HG03066 (cell line): Measurements from ENCODE around the gene HEMK1.
A peak's percentile ranks its signal among the peaks of the same experiment; 100 is the strongest.

ENCODE experiments used
- ATAC-seq: cut with Tn5 transposase; IDR thresholded peaks from one replicate; pipeline ENCODE4 v1.9.1; 2021; ENCODE audit warnings: low read depth; ENCODE audit not compliant: unreplicated experiment

Gene HEMK1

GRCh38 chr3:50568947-50569749 lies at the start of gene HEMK1:
Gene HEMK1, plus strand, starts transcription at chr3:50569522. Its CDS starts 1,583 bp downstream, at chr3:50571105.
- ATAC-seq, result peak; percentile 64

GRCh38 chr3:50520849-50521248 lies 48.5 kb upstream of the HEMK1 start:
- ATAC-seq, result no peak

- no peak for ATAC-seq
Measured at GRCh38 chr3:50521572-50521971, 47.8 kb upstream of the HEMK1 start.

GRCh38 chr3:50523279-50523811 lies 46.0 kb upstream of the HEMK1 start:
- no peak for ATAC-seq

- ATAC-seq, result no peak
Measured at GRCh38 chr3:50524746-50525145, 44.6 kb upstream of the HEMK1 start.

- no peak for ATAC-seq
Measured at GRCh38 chr3:50525191-50525910, 44.0 kb upstream of the HEMK1 start.

GRCh38 chr3:50525987-50526386 lies 43.3 kb upstream of the HEMK1 start:
- no peak for ATAC-seq

GRCh38 chr3:50530001-50530970 lies 39.0 kb upstream of the HEMK1 start:
- ATAC-seq, result no peak

- ATAC-seq, result no peak
Measured at GRCh38 chr3:50531201-50531600, 38.1 kb upstream of the HEMK1 start.

GRCh38 chr3:50532062-50532705 lies 37.1 kb upstream of the HEMK1 start:
- ATAC-seq, result no peak

GRCh38 chr3:50533316-50533715 lies 36.0 kb upstream of the HEMK1 start:
- ATAC-seq, result no peak

- ATAC-seq, result no peak
Measured at GRCh38 chr3:50533807-50534461, 35.4 kb upstream of the HEMK1 start.

GRCh38 chr3:50534681-50535330 lies 34.5 kb upstream of the HEMK1 start:
- ATAC-seq, result no peak

- no peak for ATAC-seq
Measured at GRCh38 chr3:50536471-50537180, 32.7 kb upstream of the HEMK1 start.

GRCh38 chr3:50537421-50538129 lies 31.7 kb upstream of the HEMK1 start:
- ATAC-seq, result no peak

GRCh38 chr3:50539356-50540286 lies 29.7 kb upstream of the HEMK1 start:
- no peak for ATAC-seq
